ENCODE results near the gene APH1A. TPM values are rescaled to one million over a fixed set of nuclear protein-coding genes. Genes with fewer than 3 reads are reported as not detected.

The APH1A gene
- total and polyA plus RNA-seq, 9 of the 15 experiments (the other 6 are each of a cell fraction or from before 2014, with no cell fraction given) = 5.6 to 123 (median 77.0) TPM

DNA sequence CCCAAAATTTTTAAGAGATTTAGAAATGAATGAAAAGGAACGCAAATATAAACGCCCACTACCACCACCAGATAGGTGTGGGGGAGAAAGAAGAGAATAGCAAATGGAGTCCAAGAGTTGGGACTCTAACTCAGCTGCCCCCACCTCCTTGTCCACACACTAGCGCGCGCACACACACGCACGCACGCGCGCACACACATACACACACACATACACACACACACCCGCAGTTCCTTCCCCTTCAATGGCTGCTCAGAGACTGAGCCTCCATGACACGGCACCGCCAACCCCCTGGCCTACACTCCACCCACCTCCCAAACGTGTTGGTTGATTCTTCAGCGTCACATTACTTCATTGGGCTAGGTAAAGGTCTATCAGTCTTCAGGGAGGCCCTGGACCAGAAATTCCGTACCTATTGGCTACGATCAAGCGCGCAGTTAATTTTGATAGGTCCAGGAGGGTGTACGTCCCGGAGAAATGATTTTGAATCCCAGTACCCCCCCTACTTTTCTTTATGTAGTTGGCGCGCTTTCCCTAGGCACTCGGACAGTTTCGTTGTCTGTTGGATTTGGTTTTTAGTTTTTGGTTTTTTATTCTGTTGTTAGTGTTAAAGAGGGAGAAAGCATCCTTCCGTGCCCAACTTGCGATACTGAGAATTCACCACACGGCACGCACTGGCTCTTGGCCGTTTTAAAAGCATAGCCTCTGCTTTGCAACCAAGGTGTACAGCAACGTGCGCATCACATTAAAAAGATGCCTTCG is 32.8 kb downstream of the APH1A start, which contains the start of gene ANP32E (continued):
- TF ChIP-seq, protein P1, sequence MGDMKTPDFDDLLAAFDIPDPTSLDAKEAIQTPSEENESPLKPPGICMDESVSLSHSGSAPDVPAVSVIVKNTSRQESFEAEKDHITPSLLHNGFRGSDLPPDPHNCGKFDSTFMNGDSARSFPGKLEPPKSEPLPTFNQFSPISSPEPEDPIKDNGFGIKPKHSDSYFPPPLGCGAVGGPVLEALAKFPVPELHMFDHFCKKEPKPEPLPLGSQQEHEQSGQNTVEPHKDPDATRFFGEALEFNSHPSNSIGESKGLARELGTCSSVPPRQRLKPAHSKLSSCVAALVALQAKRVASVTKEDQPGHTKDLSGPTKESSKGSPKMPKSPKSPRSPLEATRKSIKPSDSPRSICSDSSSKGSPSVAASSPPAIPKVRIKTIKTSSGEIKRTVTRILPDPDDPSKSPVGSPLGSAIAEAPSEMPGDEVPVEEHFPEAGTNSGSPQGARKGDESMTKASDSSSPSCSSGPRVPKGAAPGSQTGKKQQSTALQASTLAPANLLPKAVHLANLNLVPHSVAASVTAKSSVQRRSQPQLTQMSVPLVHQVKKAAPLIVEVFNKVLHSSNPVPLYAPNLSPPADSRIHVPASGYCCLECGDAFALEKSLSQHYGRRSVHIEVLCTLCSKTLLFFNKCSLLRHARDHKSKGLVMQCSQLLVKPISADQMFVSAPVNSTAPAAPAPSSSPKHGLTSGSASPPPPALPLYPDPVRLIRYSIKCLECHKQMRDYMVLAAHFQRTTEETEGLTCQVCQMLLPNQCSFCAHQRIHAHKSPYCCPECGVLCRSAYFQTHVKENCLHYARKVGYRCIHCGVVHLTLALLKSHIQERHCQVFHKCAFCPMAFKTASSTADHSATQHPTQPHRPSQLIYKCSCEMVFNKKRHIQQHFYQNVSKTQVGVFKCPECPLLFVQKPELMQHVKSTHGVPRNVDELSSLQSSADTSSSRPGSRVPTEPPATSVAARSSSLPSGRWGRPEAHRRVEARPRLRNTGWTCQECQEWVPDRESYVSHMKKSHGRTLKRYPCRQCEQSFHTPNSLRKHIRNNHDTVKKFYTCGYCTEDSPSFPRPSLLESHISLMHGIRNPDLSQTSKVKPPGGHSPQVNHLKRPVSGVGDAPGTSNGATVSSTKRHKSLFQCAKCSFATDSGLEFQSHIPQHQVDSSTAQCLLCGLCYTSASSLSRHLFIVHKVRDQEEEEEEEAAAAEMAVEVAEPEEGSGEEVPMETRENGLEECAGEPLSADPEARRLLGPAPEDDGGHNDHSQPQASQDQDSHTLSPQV (IDR thresholded peaks at IDR 0.05) = peak; percentile 85
- TF ChIP-seq TAL1 (IDR thresholded peaks at IDR 0.05) (peak; percentile 12; the same call in 1 of the 2 replicates), GABPA (tag; conservative IDR thresholded peaks at IDR 0.05; ENCODE audit: low read depth) (peak; percentile 51), HNRNPUL1 (IDR thresholded peaks at IDR 0.05; ENCODE audit: low read length) (no peak), NCOA2 (IDR thresholded peaks at IDR 0.05; ENCODE audit: partially characterized antibody in 2 of 2) (no peak), NUFIP1 (IDR thresholded peaks at IDR 0.05; ENCODE audit: partially characterized antibody) (no peak), PTTG1 (tag; IDR thresholded peaks at IDR 0.05; ENCODE audit: low read depth) (no peak), MAZ (CRISPR knock-in tag; conservative IDR thresholded peaks at IDR 0.05 in 1 of 2, IDR thresholded peaks at IDR 0.05 in 1 of 2) (peak in 1 of 2 experiments; percentile 86; a peak in 2 of 4 replicates), CEBPB (tag; IDR thresholded peaks at IDR 0.05) (no peak), EP300 (IDR thresholded peaks at IDR 0.05; ENCODE audit: low read length) (no peak), PHF21A (IDR thresholded peaks at IDR 0.05; ENCODE audit: borderline replicate concordance, low read depth) (peak; percentile 20; the same call in 1 of the 2 replicates)
- TF ChIP-seq, protein P2, sequence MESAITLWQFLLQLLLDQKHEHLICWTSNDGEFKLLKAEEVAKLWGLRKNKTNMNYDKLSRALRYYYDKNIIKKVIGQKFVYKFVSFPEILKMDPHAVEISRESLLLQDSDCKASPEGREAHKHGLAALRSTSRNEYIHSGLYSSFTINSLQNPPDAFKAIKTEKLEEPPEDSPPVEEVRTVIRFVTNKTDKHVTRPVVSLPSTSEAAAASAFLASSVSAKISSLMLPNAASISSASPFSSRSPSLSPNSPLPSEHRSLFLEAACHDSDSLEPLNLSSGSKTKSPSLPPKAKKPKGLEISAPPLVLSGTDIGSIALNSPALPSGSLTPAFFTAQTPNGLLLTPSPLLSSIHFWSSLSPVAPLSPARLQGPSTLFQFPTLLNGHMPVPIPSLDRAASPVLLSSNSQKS (CRISPR knock-in tag; IDR thresholded peaks at IDR 0.05) = no peak
- TF ChIP-seq, protein P3, sequence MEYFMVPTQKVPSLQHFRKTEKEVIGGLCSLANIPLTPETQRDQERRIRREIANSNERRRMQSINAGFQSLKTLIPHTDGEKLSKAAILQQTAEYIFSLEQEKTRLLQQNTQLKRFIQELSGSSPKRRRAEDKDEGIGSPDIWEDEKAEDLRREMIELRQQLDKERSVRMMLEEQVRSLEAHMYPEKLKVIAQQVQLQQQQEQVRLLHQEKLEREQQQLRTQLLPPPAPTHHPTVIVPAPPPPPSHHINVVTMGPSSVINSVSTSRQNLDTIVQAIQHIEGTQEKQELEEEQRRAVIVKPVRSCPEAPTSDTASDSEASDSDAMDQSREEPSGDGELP (CRISPR knock-in tag; IDR thresholded peaks at IDR 0.05; ENCODE audit: borderline replicate concordance) = peak; percentile 70; the same call in 1 of the 2 replicates
- TF ChIP-seq, protein P4, sequence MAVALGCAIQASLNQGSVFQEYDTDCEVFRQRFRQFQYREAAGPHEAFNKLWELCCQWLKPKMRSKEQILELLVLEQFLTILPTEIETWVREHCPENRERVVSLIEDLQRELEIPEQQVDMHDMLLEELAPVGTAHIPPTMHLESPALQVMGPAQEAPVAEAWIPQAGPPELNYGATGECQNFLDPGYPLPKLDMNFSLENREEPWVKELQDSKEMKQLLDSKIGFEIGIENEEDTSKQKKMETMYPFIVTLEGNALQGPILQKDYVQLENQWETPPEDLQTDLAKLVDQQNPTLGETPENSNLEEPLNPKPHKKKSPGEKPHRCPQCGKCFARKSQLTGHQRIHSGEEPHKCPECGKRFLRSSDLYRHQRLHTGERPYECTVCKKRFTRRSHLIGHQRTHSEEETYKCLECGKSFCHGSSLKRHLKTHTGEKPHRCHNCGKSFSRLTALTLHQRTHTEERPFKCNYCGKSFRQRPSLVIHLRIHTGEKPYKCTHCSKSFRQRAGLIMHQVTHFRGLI (CRISPR knock-in tag; IDR thresholded peaks at IDR 0.05) = no peak
- TF ChIP-seq, protein P5, sequence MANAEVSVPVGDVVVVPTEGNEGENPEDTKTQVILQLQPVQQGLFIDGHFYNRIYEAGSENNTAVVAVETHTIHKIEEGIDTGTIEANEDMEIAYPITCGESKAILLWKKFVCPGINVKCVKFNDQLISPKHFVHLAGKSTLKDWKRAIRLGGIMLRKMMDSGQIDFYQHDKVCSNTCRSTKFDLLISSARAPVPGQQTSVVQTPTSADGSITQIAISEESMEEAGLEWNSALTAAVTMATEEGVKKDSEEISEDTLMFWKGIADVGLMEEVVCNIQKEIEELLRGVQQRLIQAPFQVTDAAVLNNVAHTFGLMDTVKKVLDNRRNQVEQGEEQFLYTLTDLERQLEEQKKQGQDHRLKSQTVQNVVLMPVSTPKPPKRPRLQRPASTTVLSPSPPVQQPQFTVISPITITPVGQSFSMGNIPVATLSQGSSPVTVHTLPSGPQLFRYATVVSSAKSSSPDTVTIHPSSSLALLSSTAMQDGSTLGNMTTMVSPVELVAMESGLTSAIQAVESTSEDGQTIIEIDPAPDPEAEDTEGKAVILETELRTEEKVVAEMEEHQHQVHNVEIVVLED (CRISPR knock-in tag; IDR thresholded peaks at IDR 0.05) = no peak
- TF ChIP-seq, protein P6, sequence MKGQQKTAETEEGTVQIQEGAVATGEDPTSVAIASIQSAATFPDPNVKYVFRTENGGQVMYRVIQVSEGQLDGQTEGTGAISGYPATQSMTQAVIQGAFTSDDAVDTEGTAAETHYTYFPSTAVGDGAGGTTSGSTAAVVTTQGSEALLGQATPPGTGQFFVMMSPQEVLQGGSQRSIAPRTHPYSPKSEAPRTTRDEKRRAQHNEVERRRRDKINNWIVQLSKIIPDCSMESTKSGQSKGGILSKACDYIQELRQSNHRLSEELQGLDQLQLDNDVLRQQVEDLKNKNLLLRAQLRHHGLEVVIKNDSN (CRISPR knock-in tag; IDR thresholded peaks at IDR 0.05) = no peak

Data from K562 (cell line).